Mucosa of stomach (tissue), 1 donor: ENCODE measurements around the gene HECTD3.

Experiments used
- H3K27me3 ChIP-seq: one replicate; pipeline ENCODE4 v1.7.0; 2013; ENCODE audit warnings: mild to moderate bottlenecking, low read length; ENCODE audit not compliant: control insufficient read depth, insufficient read depth
- H3K36me3 ChIP-seq: one replicate; pipeline ENCODE4 v1.7.0; 2013; ENCODE audit warnings: low read length; ENCODE audit not compliant: control insufficient read depth, insufficient read depth
- H3K4me1 ChIP-seq: one replicate; pipeline ENCODE4 v1.7.0; 2013; ENCODE audit warnings: mild to moderate bottlenecking, low read length; ENCODE audit not compliant: control insufficient read depth, insufficient read depth
- H3K4me3 ChIP-seq: one replicate; pipeline ENCODE4 v1.7.0; 2013; ENCODE audit warnings: low read length
- H3K9ac ChIP-seq: one replicate; pipeline ENCODE4 v1.7.0; 2013; ENCODE audit warnings: mild to moderate bottlenecking, low read length, moderate library complexity
- H3K9me3 ChIP-seq: one replicate; pipeline ENCODE4 v1.7.0; 2013; ENCODE audit warnings: mild to moderate bottlenecking, low read length, moderate library complexity; ENCODE audit not compliant: control insufficient read depth
- donor health status: Pancreatic carcinoma.

The HECTD3 gene

DNA sequence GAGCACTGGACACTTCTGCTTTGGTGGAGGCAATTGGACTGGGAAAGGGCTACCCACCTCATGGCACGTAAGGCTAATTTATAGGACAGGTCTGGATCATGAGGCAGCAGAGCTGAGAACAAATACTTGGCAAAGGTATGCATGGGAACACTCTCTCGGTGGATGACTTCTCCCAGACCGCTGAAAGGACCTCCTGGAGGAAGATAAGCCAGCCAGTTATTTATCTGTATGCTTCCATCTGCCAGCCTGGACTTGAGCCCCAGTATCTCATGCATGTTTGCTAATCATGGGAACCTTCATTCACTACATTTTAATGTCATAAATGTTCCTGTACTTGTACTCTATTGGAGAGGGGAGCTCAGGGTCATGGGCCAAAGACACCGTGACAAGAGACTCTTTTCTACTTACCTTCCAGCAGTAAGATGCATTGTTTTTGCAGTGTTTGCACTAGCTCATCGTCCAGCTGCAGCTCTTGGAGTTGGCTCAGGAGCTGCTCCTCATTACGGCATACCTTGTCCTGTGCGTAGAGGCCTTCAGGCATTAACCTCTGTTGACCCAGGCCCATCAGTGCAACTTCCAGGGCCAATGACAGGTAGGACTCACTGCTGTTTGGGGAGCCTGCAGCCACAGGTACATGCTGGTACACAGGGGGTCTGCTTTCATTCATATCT, 24.6 kb upstream of the HECTD3 start:
- Histone ChIP-seq H3K36me3 (no peaks in the 10 kb centered on the region), H3K4me1 (no peaks in the 10 kb centered on the region), H3K27me3 (no peaks in the 10 kb centered on the region), H3K9ac (no peak overlapping the region), H3K4me3 (no peak overlapping the region), H3K9me3 (no peaks in the 10 kb centered on the region)

DNA sequence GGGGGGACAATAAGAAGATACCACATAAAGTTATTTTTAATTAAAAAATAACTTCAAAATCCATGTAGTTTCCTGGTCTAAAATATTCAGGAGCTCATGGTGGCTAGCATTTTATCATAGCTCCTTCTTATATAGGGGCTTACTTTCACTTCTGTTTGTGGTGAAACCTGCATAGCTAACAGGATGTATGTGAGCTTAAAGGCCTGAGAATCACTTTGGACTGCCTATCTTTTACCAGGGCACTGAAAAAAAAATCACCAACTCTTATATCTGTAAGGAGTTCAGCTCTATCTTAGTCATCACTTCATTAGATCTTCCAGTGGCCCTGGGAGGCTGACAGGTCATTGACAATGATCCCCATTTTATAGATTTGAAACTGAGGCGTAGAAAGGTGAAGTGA, 22.2 kb upstream of the HECTD3 start:
- Histone ChIP-seq H3K27me3 (no peaks in the 10 kb centered on the region), H3K4me1 (no peaks in the 10 kb centered on the region), H3K4me3 (no peak overlapping the region), H3K36me3 (no peaks in the 10 kb centered on the region), H3K9ac (no peak overlapping the region), H3K9me3 (no peaks in the 10 kb centered on the region)

DNA sequence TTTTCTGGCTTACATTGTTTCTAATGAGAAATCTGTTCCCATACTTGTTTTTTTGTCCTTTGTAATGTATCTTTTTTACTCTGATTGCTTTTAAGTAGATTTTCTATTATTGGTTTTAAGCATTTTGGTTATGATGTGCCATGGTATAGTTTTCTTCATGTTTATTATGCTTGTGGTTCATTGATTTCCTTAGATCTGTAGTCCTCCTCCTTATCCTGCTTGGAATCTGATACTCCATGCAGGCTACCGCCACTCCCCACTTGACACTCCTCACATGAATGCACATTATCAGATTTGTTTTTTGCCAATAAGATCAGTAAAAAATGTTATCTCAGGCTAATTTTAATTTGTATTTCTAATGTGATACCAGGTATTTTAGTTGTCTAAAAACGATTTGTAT, 21.7 kb upstream of the HECTD3 start:
- no peaks in the 10 kb centered on the region for H3K9me3 ChIP-seq
- H3K4me3 ChIP-seq, result no peak overlapping the region
- no peak overlapping the region for H3K9ac ChIP-seq
- H3K36me3 ChIP-seq, result no peaks in the 10 kb centered on the region
- no peaks in the 10 kb centered on the region for H3K27me3 ChIP-seq
- H3K4me1 ChIP-seq, result no peaks in the 10 kb centered on the region

DNA sequence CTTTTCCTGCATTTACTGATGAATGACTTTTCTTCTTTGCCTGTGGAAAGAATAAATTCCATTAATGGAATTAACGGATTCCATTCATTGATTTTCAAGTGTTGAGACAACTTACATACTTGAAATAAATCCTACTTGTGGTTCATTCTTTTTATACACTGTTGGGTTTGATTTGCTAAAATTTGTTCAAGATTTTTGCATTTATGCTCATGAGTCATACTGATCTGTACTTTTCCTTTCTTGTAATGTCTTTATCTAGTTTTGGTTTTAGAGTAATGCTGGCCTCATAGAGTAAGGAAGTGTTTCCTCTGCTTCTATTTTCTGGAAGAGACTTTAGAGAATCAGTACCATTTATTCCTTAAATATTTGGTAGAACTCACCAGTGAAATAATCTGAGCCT, 15.3 kb upstream of the HECTD3 start:
- no peaks in the 10 kb centered on the region for H3K27me3 ChIP-seq
- no peak overlapping the region for H3K4me3 ChIP-seq
- no peaks in the 10 kb centered on the region for H3K36me3 ChIP-seq
- no peak overlapping the region for H3K9ac ChIP-seq
- H3K4me1 ChIP-seq, result no peaks in the 10 kb centered on the region
- no peaks in the 10 kb centered on the region for H3K9me3 ChIP-seq

- H3K9me3 ChIP-seq, result no peaks in the 10 kb centered on the region
- H3K36me3 ChIP-seq, result no peaks in the 10 kb centered on the region
- H3K27me3 ChIP-seq, result no peaks in the 10 kb centered on the region
- H3K4me3 ChIP-seq, result no peak overlapping the region
- no peak overlapping the region for H3K9ac ChIP-seq
- H3K4me1 ChIP-seq, result no peaks in the 10 kb centered on the region
These were observed 12.5 kb upstream of the HECTD3 start for GRCh38 chr1:45023663-45024062.

- H3K9me3 ChIP-seq, result no peaks in the 10 kb centered on the region
- H3K4me3 ChIP-seq, result no peak overlapping the region
- no peaks in the 10 kb centered on the region for H3K4me1 ChIP-seq
- H3K36me3 ChIP-seq, result no peaks in the 10 kb centered on the region
- no peak overlapping the region for H3K9ac ChIP-seq
- H3K27me3 ChIP-seq, result no peaks in the 10 kb centered on the region
These were observed 7.6 kb upstream of the HECTD3 start for GRCh38 chr1:45018599-45019230.

DNA sequence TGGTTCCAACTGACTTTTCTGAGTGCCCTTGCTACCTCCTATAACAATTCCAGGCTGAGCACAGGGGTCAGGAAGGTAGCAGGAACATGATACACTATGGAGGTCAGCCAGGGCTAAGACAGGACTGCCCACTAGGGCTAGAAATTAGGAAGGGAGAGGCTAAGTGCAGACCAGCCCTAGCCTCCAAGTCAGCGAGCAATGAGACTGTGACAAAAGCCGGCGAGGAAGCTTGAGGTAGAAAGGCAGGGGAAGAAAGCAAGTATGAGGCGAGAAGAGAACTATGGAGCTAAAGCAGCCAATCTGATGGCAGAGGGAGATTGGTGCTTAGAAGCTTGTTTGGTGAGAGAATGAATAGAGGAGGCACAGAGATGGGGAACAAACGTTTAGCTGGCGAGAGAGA, 5.6 kb upstream of the HECTD3 start:
- Histone ChIP-seq H3K9ac (no peak overlapping the region), H3K9me3 (no peaks in the 10 kb centered on the region), H3K36me3 (no peaks in the 10 kb centered on the region), H3K4me1 (peaks cover 10% of the 10 kb centered on the region), H3K27me3 (no peaks in the 10 kb centered on the region), H3K4me3 (no peak overlapping the region)

GRCh38 chr1:45016090-45016697, 5.1 kb upstream of the HECTD3 start:
- Histone ChIP-seq H3K4me3 (no peak overlapping the region), H3K27me3 (no peaks in the 10 kb centered on the region), H3K36me3 (no peaks in the 10 kb centered on the region), H3K9me3 (no peaks in the 10 kb centered on the region), H3K9ac (no peak overlapping the region), H3K4me1 (peaks cover 16% of the 10 kb centered on the region)

GRCh38 chr1:45015683-45016082, 4.6 kb upstream of the HECTD3 start:
- H3K9me3 ChIP-seq, result no peaks in the 10 kb centered on the region
- H3K4me3 ChIP-seq, result no peak overlapping the region
- no peaks in the 10 kb centered on the region for H3K36me3 ChIP-seq
- H3K4me1 ChIP-seq, result peaks cover 16% of the 10 kb centered on the region
- H3K9ac ChIP-seq, result no peak overlapping the region
- no peaks in the 10 kb centered on the region for H3K27me3 ChIP-seq

DNA sequence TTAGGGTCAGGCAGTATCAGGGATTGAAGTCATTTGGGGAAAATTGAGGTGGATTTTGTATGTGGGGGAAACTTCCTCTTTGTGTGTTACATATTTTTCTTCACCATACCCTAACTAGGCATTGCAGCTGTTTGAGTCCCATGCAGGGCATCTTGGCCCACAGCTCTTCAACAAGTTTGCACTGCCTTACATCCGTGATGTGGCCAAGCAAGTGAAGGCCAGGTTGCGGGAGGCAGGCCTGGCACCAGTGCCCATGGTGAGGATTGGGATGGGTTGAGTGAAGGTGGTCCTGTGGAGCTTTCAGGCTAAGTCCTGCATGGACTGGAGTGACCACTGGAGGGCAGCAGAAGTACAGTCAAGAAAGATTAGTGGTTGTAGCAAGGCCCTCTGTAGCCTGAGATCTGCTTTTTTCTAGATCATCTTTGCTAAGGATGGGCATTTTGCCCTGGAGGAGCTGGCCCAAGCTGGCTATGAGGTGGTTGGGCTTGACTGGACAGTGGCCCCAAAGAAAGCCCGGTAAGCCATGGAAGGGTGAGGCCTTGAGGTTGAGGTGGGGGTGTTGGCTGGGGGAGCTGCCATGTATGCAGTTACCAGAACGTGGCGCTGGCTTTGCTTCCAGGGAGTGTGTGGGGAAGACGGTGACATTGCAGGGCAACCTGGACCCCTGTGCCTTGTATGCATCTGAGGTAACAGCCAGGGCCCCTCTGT, 3.4 kb upstream of the HECTD3 start:
- peaks cover 2% of the 10 kb centered on the region for H3K36me3 ChIP-seq
- no peaks in the 10 kb centered on the region for H3K9me3 ChIP-seq
- H3K4me3 ChIP-seq, result no peak overlapping the region
- no peaks in the 10 kb centered on the region for H3K27me3 ChIP-seq
- H3K4me1 ChIP-seq, result peaks cover 27% of the 10 kb centered on the region
- no peak overlapping the region for H3K9ac ChIP-seq

DNA sequence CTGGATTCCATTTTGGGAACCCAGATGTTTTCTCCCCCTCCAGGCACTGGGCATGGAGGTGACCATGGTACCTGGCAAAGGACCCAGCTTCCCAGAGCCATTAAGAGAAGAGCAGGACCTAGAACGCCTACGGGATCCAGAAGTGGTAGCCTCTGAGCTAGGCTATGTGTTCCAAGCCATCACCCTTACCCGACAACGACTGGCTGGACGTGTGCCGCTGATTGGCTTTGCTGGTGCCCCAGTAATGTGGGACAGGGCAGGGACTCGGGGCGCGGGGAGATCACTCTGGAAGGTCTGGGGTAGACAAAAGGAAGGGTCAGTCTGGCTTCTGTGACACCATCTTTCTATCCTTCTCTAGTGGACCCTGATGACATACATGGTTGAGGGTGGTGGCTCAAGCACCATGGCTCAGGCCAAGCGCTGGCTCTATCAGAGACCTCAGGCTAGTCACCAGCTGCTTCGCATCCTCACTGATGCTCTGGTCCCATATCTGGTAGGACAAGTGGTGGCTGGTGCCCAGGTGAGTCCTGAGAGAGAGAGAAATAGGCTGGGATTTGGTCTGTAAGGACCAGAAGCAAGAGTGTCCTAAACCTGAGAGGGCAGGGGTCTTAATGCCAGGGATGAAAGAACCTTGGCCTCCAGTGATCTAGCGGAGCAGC, 2.6 kb upstream of the HECTD3 start:
- no peaks in the 10 kb centered on the region for H3K27me3 ChIP-seq
- no peak overlapping the region for H3K4me3 ChIP-seq
- peaks cover 10% of the 10 kb centered on the region for H3K36me3 ChIP-seq
- no peaks in the 10 kb centered on the region for H3K9me3 ChIP-seq
- H3K4me1 ChIP-seq, result peaks cover 31% of the 10 kb centered on the region
- H3K9ac ChIP-seq, result no peak overlapping the region
